ENCODE results near the gene ZDHHC3. TPM values are rescaled to one million over a fixed set of nuclear protein-coding genes. Genes with fewer than 3 reads are reported as not detected.
A peak's percentile ranks its signal among the peaks of the same experiment; 100 is the strongest.

ZDHHC3 gene
- total and polyA plus RNA-seq, 9 donors, result 28.6 to 81.2 (median 46.2) TPM

GRCh38 chr3:44929782-44930181 lies 46.2 kb downstream of the ZDHHC3 start:
- intact Hi-C loops (cut with DNase I), result no loop called here
- no peak overlapping the region for H3K4me3 ChIP-seq
- H3K36me3 ChIP-seq, result no peaks in the 10 kb centered on the region
- DNase-seq, result no peak
- no peaks in the 10 kb centered on the region for H3K27me3 ChIP-seq
- H3K27ac ChIP-seq, result peak overlapping the region in 1 of 2 donors; percentile 12
- H3K9me3 ChIP-seq, result no peaks in the 10 kb centered on the region
- no peaks in the 10 kb centered on the region for H3K4me1 ChIP-seq (ENCODE audit: insufficient read depth)
- TF ChIP-seq EP300 (IDR thresholded peaks at IDR 0.05) (no peak), CTCF (IDR thresholded peaks at IDR 0.05) (no peak), POLR2A (IDR thresholded peaks at IDR 0.05) (no peak)
- WGBS, 3 donors, result 85 to 94% (median 89%) methylated on average over 5 of the region's 5 CpGs

DNA sequence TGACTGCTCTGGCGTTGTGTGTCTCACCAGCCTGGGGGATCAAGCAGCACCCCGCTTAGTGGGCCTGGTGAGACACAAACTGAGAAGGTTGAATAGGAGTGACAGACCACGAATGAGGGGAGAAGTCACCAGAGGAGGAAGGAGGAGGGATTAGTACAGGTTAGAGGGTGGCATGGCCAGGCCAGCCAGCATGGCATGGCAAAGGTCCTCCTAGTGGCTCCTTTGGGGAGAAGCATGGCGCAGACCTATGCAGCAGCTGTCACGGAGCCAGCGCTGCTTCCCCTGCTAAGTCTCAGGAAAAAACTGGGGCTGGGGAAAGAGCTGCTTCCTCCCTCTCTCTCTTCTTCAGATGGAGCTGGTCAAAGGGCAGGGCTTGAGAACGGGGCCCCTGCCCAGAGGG lies 48.6 kb downstream of the ZDHHC3 start:
- no peak overlapping the region for H3K27ac ChIP-seq
- no peaks in the 10 kb centered on the region for H3K9me3 ChIP-seq
- intact Hi-C loops (cut with DNase I), result no loop called here
- no peak for DNase-seq
- H3K4me1 ChIP-seq (ENCODE audit: insufficient read depth), result peaks cover 3% of the 10 kb centered on the region
- no peaks in the 10 kb centered on the region for H3K27me3 ChIP-seq
- H3K36me3 ChIP-seq, result no peaks in the 10 kb centered on the region
- WGBS, 3 donors, result 94 to 96% (median 94%) methylated on average over 7 of the region's 7 CpGs
- no peak overlapping the region for H3K4me3 ChIP-seq
- TF ChIP-seq EP300 (IDR thresholded peaks at IDR 0.05), result no peak
- TF ChIP-seq POLR2A (IDR thresholded peaks at IDR 0.05), result no peak
- no peak for TF ChIP-seq CTCF (IDR thresholded peaks at IDR 0.05)

- Histone ChIP-seq H3K27ac (no peak overlapping the region), H3K27me3 (no peaks in the 10 kb centered on the region), H3K4me1 (ENCODE audit: insufficient read depth) (peaks cover 3% of the 10 kb centered on the region), H3K4me3 (no peak overlapping the region), H3K9me3 (no peaks in the 10 kb centered on the region), H3K36me3 (no peaks in the 10 kb centered on the region)
- DNase-seq, result no peak
- TF ChIP-seq EP300 (IDR thresholded peaks at IDR 0.05), result no peak
- intact Hi-C loops (cut with DNase I), result no loop called here
- WGBS, 3 donors, result 76 to 85% (median 77%) methylated on average over 7 of the region's 7 CpGs
Measured at GRCh38 chr3:44926921-44927320, 49.1 kb downstream of the ZDHHC3 start.

DNA sequence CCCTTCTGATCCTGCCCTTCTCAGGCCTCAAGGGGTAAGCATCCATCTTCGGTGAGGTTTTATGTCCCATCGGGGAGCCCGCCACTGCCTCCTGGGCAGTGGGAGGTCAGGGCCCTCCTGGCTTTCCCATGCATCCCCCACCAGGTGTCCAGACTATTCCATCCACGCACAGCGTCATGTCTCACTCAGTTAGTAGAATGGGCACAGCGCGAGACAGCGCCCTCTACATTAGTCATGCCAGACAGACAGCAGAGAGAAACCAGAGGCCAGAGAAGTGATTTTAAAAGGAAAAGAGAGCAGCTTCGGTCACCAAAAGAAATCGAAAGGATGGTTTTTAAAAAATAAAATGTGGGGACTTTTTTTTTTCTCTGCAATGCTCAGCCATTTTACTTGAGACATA lies 49.8 kb downstream of the ZDHHC3 start:
- intact Hi-C loops (cut with DNase I), result no loop called here
- peaks cover 3% of the 10 kb centered on the region for H3K4me1 ChIP-seq (ENCODE audit: insufficient read depth)
- H3K4me3 ChIP-seq, result no peak overlapping the region
- H3K27me3 ChIP-seq, result no peaks in the 10 kb centered on the region
- no peak for TF ChIP-seq POLR2A (IDR thresholded peaks at IDR 0.05)
- no peak for TF ChIP-seq CTCF (IDR thresholded peaks at IDR 0.05)
- TF ChIP-seq EP300 (IDR thresholded peaks at IDR 0.05), result no peak
- H3K27ac ChIP-seq, result no peak overlapping the region
- WGBS, 3 donors, result 87 to 89% (median 89%) methylated on average over 10 of the region's 10 CpGs
- DNase-seq, result no peak
- H3K36me3 ChIP-seq, result no peaks in the 10 kb centered on the region
- H3K9me3 ChIP-seq, result no peaks in the 10 kb centered on the region

GRCh38 chr3:44924457-44925084 lies 51.4 kb downstream of the ZDHHC3 start:
- no peaks in the 10 kb centered on the region for H3K9me3 ChIP-seq
- DNase-seq, result no peak
- TF ChIP-seq EP300 (IDR thresholded peaks at IDR 0.05) (no peak), POLR2A (IDR thresholded peaks at IDR 0.05) (no peak), CTCF (IDR thresholded peaks at IDR 0.05) (no peak)
- no peak overlapping the region for H3K27ac ChIP-seq
- peaks cover 3% of the 10 kb centered on the region for H3K4me1 ChIP-seq (ENCODE audit: insufficient read depth)
- intact Hi-C loops (cut with DNase I), result no loop called here
- 68 to 78% (median 74%) methylated on average over 5 of the region's 5 CpGs for WGBS, 3 donors
- H3K27me3 ChIP-seq, result no peaks in the 10 kb centered on the region
- no peak overlapping the region for H3K4me3 ChIP-seq
- H3K36me3 ChIP-seq, result no peaks in the 10 kb centered on the region
